ENCODE results near the gene NUP153.
"Not testable (repeated sequence)": the region's sequence is repeated elsewhere in the genome, so short reads cannot be mapped to it uniquely, and the experiment has no call there.

The NUP153 gene

DNA sequence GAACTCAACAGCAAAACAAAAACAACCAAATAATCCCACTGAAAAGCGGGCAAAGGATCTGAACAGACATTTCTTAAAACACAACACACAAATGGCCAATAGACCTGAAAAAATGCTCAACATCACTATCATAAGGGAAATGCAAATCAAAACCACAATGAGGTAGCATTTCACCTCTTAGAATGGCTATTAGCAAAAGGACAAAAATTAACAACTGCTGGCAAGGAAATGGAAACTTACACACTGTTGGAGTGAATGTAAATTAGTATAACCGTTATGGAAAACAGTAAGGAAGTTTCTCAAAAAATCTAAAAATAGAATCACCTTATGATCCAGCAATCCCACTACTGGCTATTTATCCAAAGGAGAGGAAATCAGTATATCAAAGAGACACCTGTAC, 85.7 kb downstream of the NUP153 start:
- peak; percentile 7 for DNase-seq (ENCODE audit: insufficient read length, low spot score)
- peak; percentile 88 for FAIRE-seq

- DNase-seq (ENCODE audit: insufficient read length, low spot score) (no peak), FAIRE-seq (no peak)
Observed at GRCh38 chr6:17615794-17616193, 90.9 kb downstream of the NUP153 start.

DNA sequence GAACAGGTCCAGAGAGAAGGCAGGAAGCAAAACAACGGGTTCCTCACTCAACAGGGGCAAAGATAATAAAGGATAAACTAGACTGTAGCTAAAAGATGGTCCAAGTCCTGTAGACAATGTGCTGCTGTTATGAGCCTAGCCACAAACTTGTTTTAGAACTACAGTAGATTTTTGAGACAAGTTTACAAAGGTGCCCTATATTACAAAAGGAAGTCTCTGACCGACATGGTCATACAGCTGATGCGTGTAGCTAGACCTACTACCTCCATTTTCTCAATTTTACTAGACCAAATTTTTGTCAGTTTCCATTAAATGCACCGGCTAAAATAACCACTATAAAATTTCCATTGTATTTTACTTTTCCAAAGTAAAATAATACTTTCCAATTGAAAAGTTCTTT, 94.7 kb downstream of the NUP153 start:
- no peak for DNase-seq (ENCODE audit: insufficient read length, low spot score)
- FAIRE-seq, result no peak

DNA sequence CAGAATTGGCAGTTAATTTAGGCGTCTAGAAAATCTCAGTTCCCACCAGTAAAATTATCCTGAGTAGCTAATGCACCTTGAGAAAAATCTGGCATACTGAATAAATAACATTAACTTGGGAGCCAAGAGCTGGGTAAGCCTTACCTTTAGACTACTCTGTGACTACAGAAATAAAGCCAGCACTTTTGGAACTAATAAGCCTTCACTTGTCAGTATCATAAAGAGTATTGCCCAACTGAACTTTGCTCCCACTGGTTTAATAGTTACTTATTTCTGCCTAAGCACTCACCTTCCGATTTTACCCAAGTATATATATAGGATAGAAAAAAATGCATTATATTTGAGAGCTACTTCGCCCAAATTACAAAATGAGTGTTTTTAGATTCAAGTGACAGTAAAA, 95.9 kb downstream of the NUP153 start:
- DNase-seq (ENCODE audit: insufficient read length, low spot score) (no peak), FAIRE-seq (no peak)

GRCh38 chr6:17606606-17607005, 100.1 kb downstream of the NUP153 start:
- FAIRE-seq (no peak), DNase-seq (ENCODE audit: insufficient read length, low spot score) (no peak)

DNA sequence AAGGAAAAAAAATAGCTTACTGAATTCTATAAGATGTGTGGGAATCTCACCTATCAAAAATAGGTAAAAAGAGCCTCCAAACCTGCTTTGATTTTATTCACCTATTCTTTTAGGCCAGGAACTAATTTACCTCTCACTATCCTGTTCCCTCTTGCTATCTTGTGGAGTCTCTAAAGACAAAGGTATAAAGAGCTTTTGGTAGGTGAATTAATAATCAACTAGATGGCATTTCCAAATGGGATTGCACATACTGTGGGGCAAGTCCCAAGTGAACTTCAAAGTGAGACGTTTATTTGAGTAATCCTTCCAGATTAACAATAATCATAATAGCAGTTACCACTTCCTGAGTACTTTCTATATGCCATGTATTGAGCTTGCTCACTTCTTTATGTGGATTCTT, 103.8 kb downstream of the NUP153 start:
- DNase-seq (ENCODE audit: insufficient read length, low spot score) (no peak), FAIRE-seq (no peak)

DNA sequence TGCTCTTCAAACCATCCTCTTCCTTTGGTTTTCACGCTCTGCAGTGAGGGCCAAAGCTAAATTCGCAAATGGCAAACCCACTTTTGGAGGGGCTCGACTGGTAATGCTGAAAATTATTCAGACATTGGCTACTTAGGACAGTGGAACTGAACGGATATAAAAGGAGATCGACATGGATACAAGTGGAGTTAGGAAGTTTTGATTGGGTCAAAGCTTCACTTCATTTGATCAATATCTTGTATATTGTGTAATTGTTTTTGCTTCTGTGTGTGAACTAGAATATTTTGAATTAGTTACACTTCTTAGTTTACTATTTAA, 105.4 kb downstream of the NUP153 start:
- DNase-seq (ENCODE audit: insufficient read length, low spot score) (no peak), FAIRE-seq (no peak)

GRCh38 chr6:17600527-17601385, 106.0 kb downstream of the NUP153 start:
- DNase-seq (ENCODE audit: insufficient read length, low spot score), result peak; percentile 9
- FAIRE-seq, result no peak

GRCh38 chr6:17599877-17600526, 106.7 kb downstream of the NUP153 start, which contains the start of gene FAM8A1:
TSS of gene FAM8A1 (plus strand) at chr6:17600302. CDS start at chr6:17600410, 108 bp downstream.
- DNase-seq (ENCODE audit: insufficient read length, low spot score) (peak; percentile 81), FAIRE-seq (peak; percentile 74)

GRCh38 chr6:17596085-17596484, 110.6 kb downstream of the NUP153 start:
- FAIRE-seq, result no peak

GRCh38 chr6:17593246-17593645, 113.5 kb downstream of the NUP153 start:
- FAIRE-seq (no peak), DNase-seq (ENCODE audit: insufficient read length, low spot score) (no peak)

More at GRCh38 chr6:17596085-17596484, 110.6 kb downstream of the NUP153 start:
- no peak for DNase-seq (ENCODE audit: insufficient read length, low spot score)

- FAIRE-seq (peak; percentile 21), DNase-seq (ENCODE audit: insufficient read length, low spot score) (no peak)
Observed at GRCh38 chr6:17591287-17591686, 115.4 kb downstream of the NUP153 start.

DNA sequence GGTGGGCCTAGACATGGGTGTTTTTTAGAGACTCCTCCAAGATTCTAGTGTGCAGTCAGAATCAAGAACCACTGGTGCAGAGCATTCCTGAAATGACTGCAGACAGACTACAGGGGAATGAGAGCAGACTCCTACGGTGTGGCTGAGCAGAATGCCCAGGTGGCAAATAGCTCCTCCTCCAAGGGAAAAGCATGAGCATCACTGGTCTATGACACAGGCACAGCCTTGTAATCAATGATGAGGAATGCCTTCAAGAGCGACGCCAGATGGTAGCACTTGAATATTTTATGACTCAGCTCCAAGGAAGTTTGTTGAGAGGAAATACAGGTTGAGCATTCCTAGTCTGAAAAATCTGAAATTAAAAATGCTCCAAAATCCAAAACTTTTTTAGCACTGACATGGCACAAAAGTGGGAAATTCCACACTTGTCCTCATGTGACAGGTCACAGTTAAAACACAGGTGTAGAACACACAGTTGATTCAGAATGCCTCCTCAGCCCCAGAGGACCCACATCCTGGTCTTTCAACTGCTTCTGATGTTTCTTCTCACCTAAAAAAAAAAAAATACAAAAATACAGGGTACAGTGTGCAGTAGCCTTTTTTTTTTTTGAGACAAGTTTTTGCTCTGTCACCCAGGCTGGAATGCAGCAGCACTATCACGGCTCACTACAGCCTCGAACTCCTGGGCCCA, 117.2 kb downstream of the NUP153 start:
- DNase-seq (ENCODE audit: insufficient read length, low spot score), result no peak
- FAIRE-seq, result no peak

- FAIRE-seq (no peak), DNase-seq (ENCODE audit: insufficient read length, low spot score) (no peak)
Observed at GRCh38 chr6:17588011-17588410, 118.7 kb downstream of the NUP153 start.

DNA sequence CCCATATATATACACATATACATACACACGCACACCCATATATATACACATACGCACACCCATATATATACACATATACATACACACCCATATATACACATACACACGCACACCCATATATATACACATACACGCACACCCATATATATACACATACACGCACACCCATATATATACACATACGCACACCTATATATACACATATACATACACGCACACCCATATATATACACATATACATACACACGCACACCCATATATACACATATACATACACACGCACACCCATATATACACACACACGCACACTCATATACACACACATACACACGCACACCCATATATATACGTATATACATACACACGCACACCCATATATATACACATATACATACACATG, 120.1 kb downstream of the NUP153 start:
- not testable (repeated sequence) for FAIRE-seq; DNase-seq (ENCODE audit: insufficient read length, low spot score)

GRCh38 chr6:17585766-17586490, 120.8 kb downstream of the NUP153 start:
- FAIRE-seq, result no peak
- DNase-seq (ENCODE audit: insufficient read length, low spot score), result no peak

GRCh38 chr6:17584241-17584803, 122.4 kb downstream of the NUP153 start:
- FAIRE-seq, result no peak
- peak; percentile 26 for DNase-seq (ENCODE audit: insufficient read length, low spot score)

DNA sequence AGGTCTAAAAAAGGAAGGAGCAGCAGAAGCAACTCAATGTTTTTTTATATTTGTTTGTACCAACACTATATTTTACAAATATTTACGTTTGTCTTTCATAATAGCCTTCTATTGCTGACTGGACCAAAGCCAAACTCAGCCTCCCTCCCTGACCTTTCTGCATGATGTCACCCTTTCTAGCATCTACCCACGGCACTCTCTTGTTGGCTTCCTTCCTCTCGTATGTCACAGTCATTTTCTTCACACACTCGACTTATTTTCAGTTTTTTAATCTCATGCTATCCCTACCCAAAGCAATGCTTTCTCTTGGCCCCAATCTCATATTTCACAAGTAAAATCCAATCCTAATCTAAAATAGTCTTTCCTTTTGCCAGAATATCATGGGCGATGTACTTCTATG, 122.9 kb downstream of the NUP153 start:
- no peak for FAIRE-seq
- DNase-seq (ENCODE audit: insufficient read length, low spot score), result no peak

DNA sequence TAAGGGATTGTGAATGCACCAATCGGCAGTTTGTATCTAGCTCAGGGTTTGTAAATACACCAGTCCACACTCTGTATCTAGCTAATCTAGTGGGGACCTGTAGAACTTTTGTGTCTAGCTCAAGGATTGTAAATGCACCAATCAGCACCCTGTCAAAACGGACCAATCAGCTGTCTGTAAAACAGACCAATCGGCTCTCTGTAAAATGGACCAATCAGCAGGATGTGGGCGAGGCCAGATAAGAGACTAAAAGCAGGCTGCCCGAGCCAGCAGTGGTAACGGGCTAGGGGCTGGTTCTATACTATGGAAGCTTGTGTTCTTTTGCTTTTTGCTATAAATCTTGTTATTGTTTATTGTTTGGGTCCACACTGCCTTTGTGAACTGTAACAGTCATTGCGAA, 125.4 kb downstream of the NUP153 start:
- FAIRE-seq; DNase-seq (ENCODE audit: insufficient read length, low spot score): not testable (repeated sequence)

GRCh38 chr6:17580518-17581048, 126.1 kb downstream of the NUP153 start:
- FAIRE-seq (no peak), DNase-seq (ENCODE audit: insufficient read length, low spot score) (no peak)
